ENCODE data around the gene SPIC.

- TF ChIP-seq CTCF (conservative IDR thresholded peaks at IDR 0.05 in 1 of 2, IDR thresholded peaks at IDR 0.05 in 1 of 2; ENCODE audit: low read depth in 1 of 2, low read length in 2 of 2) (no peak), EZH2 (IDR thresholded peaks at IDR 0.05; ENCODE audit: low read length, missing control alignments) (no peak)
Measured at GRCh38 chr12:101501410-101501995, 26.4 kb downstream of the SPIC start.

Data from fibroblast of lung (primary cell).